K562 (cell line): ENCODE results near the gene MBOAT1. TPM values are rescaled to one million over a fixed set of nuclear protein-coding genes. Genes with fewer than 3 reads are reported as not detected.

Experiments used
- ATAC-seq: fragments of 200-7000 bp; cut with Tn5 transposase; 3 replicates; pipeline ENCODE4 v1.9.1; 2020; ENCODE audit warnings: moderate library complexity
- BruUV-seq: library from RNA; stranded (reverse); fragments of 400-500 nt; replicated peaks from 2 replicates; lab custom pipeline; 2021; lab: Mats Ljungman, UMichigan
- CTCF ChIA-PET: fragments of 300-600 bp; formaldehyde crosslinking; extraction: SDS; loops from one replicate; lab custom pipeline; 2021; ENCODE audit warnings: low intra/inter-chr PET ratio; lab: Yijun Ruan, JAX
- POLR2A ChIA-PET: fragments of 300-600, 350-650 bp; sonication (Branson Sonifier 250); formaldehyde crosslinking; extraction: SDS; loops from one replicate; lab custom pipeline; 2021; ENCODE audit warnings: antibody characterized with exemption, inconsistent platforms; lab: Yijun Ruan, JAX
- DNase-seq, 4 experiments: peaks; one replicate each; pipeline versions ENCODE4 v3.0.0 to v3.0.0-alpha.2; 2011 to 2018; ENCODE audit warnings: low spot score in 3 of 4, mixed read lengths in 3 of 4; ENCODE audit errors: extremely low read depth in 1 of 4
- FAIRE-seq: peaks from 2 replicates; lab custom pipeline; 2011; peaks lifted over from hg19 to GRCh38; lab: Jason Lieb, UNC
- H2AFZ ChIP-seq: 2 replicates; pipeline ENCODE4 v1.6.0; 2011; ENCODE audit warnings: low read depth, low read length, control low read depth, inconsistent platforms
- H3K27ac ChIP-seq: fragments of 200-600 bp; 3 replicates; pipeline ENCODE4 v1.8.0; 2011; ENCODE audit warnings: low read depth, mild to moderate bottlenecking, control low read depth, inconsistent platforms, low read length, moderate library complexity, mixed read lengths; ENCODE audit errors: extremely low read depth
- H3K27me3 ChIP-seq, 2 experiments: fragments of 300-600 bp in 1 of 2; 2 replicates in 1 of 2; 3 replicates in 1 of 2; pipeline versions ENCODE4 v1.6.0 to v1.8.0; 2011; ENCODE audit warnings: inconsistent platforms in 2 of 2, low read length in 2 of 2, mild to moderate bottlenecking in 1 of 2, mixed read lengths in 1 of 2, moderate library complexity in 1 of 2; ENCODE audit not compliant: control insufficient read depth in 2 of 2, insufficient read depth in 2 of 2
- H3K36me3 ChIP-seq: fragments of 300-600 bp; 3 replicates; pipeline ENCODE4 v1.8.0; 2011; ENCODE audit warnings: mild to moderate bottlenecking, low read length, inconsistent platforms; ENCODE audit not compliant: control insufficient read depth, insufficient read depth
- H3K4me1 ChIP-seq, 2 experiments: fragments of 200-600 bp in 1 of 2; replicated peaks in 1 of 2; 2 replicates in 1 of 2; 3 replicates in 1 of 2; pipeline versions ENCODE4 v1.5.1 to v1.8.0; 2011; ENCODE audit warnings: inconsistent platforms in 2 of 2, low read length in 2 of 2, mild to moderate bottlenecking in 1 of 2, mixed read lengths in 1 of 2, moderate library complexity in 1 of 2; ENCODE audit not compliant: control insufficient read depth in 2 of 2, insufficient read depth in 2 of 2
- H3K4me2 ChIP-seq: 2 replicates; pipeline ENCODE4 v1.6.1; 2011; ENCODE audit warnings: low read length, control low read depth, inconsistent platforms, mixed read lengths; ENCODE audit not compliant: insufficient read depth
- H3K4me3 ChIP-seq: fragments of 200-600 bp; sonication (generic), shearing (Covaris generic); 2 replicates; pipeline ENCODE4 v1.5.1; 2016; ENCODE audit warnings: control low read depth, inconsistent platforms
- H3K79me2 ChIP-seq: fragments of 200-600 bp; 3 replicates; pipeline ENCODE4 v1.8.0; 2011; ENCODE audit warnings: low read length, inconsistent platforms; ENCODE audit not compliant: control insufficient read depth, insufficient read depth
- H3K9ac ChIP-seq, 2 experiments: 2 replicates each; pipeline versions ENCODE4 v1.6.0 to v1.6.1; 2011; ENCODE audit warnings: low read depth in 2 of 2, low read length in 2 of 2, control low read depth in 1 of 2, inconsistent platforms in 1 of 2, mild to moderate bottlenecking in 1 of 2, mixed read lengths in 1 of 2; ENCODE audit not compliant: insufficient read depth in 1 of 2
- H3K9me1 ChIP-seq: one replicate; pipeline ENCODE4 v1.6.0; 2011; ENCODE audit warnings: inconsistent platforms, mild to moderate bottlenecking, low read length, moderate library complexity; ENCODE audit not compliant: control insufficient read depth, insufficient read depth
- H3K9me3 ChIP-seq: replicated peaks from 2 replicates; pipeline ENCODE4 v1.5.1; 2011; ENCODE audit warnings: low read depth, low read length, inconsistent platforms; ENCODE audit not compliant: control insufficient read depth, insufficient read depth
- H4K20me1 ChIP-seq: replicated peaks from 2 replicates; pipeline ENCODE4 v1.6.1; 2011; ENCODE audit warnings: low read length, inconsistent platforms, mixed read lengths; ENCODE audit not compliant: control insufficient read depth, insufficient read depth
- ARID1B ChIP-seq: fragments of 450-650 bp; IDR thresholded peaks from 2 replicates; pipeline ENCODE4 v1.6.1; 2016; ENCODE audit warnings: antibody characterized with exemption, mild to moderate bottlenecking, inconsistent platforms
- CHCHD3 ChIP-seq: fragments of 250-450 bp; sonication (Bioruptor Pico); IDR thresholded peaks from 2 replicates; pipeline ENCODE4 v2.1.2; 2022; ENCODE audit warnings: mild to moderate bottlenecking
- DMBX1 ChIP-seq: fragments of 250-450 bp; sonication (Bioruptor Pico); IDR thresholded peaks from 2 replicates; pipeline ENCODE4 v1.8.0; 2022; ENCODE audit warnings: inconsistent platforms, mild to moderate bottlenecking, moderate library complexity, borderline replicate concordance
- DPF2 ChIP-seq: fragments of 450-650 bp; IDR thresholded peaks from 2 replicates; pipeline ENCODE4 v1.6.1; 2016
- FOXK2 ChIP-seq, 2 experiments: fragments of 450-650 bp; IDR thresholded peaks in 1 of 2; conservative IDR thresholded peaks in 1 of 2; 2 replicates each; pipeline ENCODE4 v1.6.1; 2016; ENCODE audit warnings: low read depth in 2 of 2, mild to moderate bottlenecking in 1 of 2
- GATAD2B ChIP-seq: fragments of 450-650 bp; IDR thresholded peaks from 2 replicates; pipeline ENCODE4 v1.6.1; 2017; ENCODE audit warnings: mild to moderate bottlenecking, borderline replicate concordance
- MEF2D ChIP-seq: conservative IDR thresholded peaks from 2 replicates; pipeline ENCODE4 v1.6.1; 2016; ENCODE audit warnings: low read depth, missing genetic modification characterization, missing compliant biosample characterization
- RBM25 ChIP-seq: fragments of 200-400 bp; formaldehyde crosslinking; IDR thresholded peaks from 2 replicates; pipeline ENCODE4 v1.6.1; 2018; ENCODE audit warnings: low read length, low read depth, moderate library complexity; ENCODE audit not compliant: severe bottlenecking
- ZBED1 ChIP-seq: IDR thresholded peaks from 2 replicates; pipeline ENCODE4 v1.6.1; 2014
- ZNF121 ChIP-seq: sonication (generic); formaldehyde crosslinking; conservative IDR thresholded peaks from 2 replicates; pipeline ENCODE4 v1.8.0; 2022; ENCODE audit warnings: missing genetic modification reagents
- ZNF134 ChIP-seq: fragments of 250-450 bp; sonication (Bioruptor Pico); conservative IDR thresholded peaks from 2 replicates; pipeline ENCODE4 v1.4.0; 2020
- ZNF695 ChIP-seq: fragments of 450-650 bp; formaldehyde crosslinking; IDR thresholded peaks from 2 replicates; pipeline ENCODE4 v1.4.0; 2020; ENCODE audit warnings: mild to moderate bottlenecking, moderate library complexity
- WGBS: fragments of 100-300 bp; shearing (Covaris generic); methylation state at CpG from one replicate; pipeline ENCODE4 v1.1.6; 2016; ENCODE audit warnings: low coverage, mixed read lengths; ENCODE audit not compliant: insufficient coverage; ENCODE audit errors: missing lambda C conversion rate; 5-methylcytosine and 5-hydroxymethylcytosine counted together
- in situ Hi-C: fragments of 300-500 bp; cut with MboI; formaldehyde crosslinking; loops from 4 replicates; pipeline ENCODE4 v1.15.0; 2018; ENCODE audit warnings: inconsistent platforms, mixed read lengths
- intact Hi-C: fragments of 100-400 bp; cut with micrococcal nuclease; formaldehyde crosslinking; loops from 2 replicates; pipeline ENCODE4 v1.14.2; 2022
- polyA plus RNA-seq, 8 experiments: library from polyadenylated mRNA; depleted of rRNA in 4 of 8; stranded (reverse) in 5 of 8; unstranded in 3 of 8; fragments of >200 nt; fragmentation: Nextera tagmentation in 2 of 8; fragmentation: Illumina TruSeq in 1 of 8; extraction: Ambion mirVana in 2 of 8; extraction: Trizol in 1 of 8; gene quantifications; 2 replicates each; pipeline versions ENCODE4 v1.2.1 to v1.2.3, GENCODE V29; 2011 to 2014; ENCODE audit warnings: inconsistent platforms in 1 of 8, missing spikeins in 1 of 8
- total RNA-seq, 7 experiments: library from RNA; depleted of rRNA in 6 of 7; stranded (reverse); fragments of >200 nt in 6 of 7; fragmentation: Illumina TruSeq in 2 of 7; extraction: Trizol in 2 of 7; gene quantifications; 2 replicates each; pipeline versions ENCODE4 v1.2.1 to v1.2.3, GENCODE V29; 2011 to 2021; ENCODE audit warnings: low replicate concordance in 1 of 7
- TF ChIP-seq, protein P1 (sequence below): fragments of 250-450 bp; sonication (Bioruptor Pico); IDR thresholded peaks from 2 replicates; pipeline ENCODE4 v1.5.0; 2022; ENCODE audit warnings: mild to moderate bottlenecking
- TF ChIP-seq, protein P2 (sequence below), 2 experiments: IDR thresholded peaks in 1 of 2; conservative IDR thresholded peaks in 1 of 2; 2 replicates each; pipeline ENCODE4 v1.6.1; 2016; ENCODE audit warnings: low read depth in 2 of 2, mild to moderate bottlenecking in 1 of 2, missing compliant biosample characterization in 1 of 2, missing genetic modification characterization in 1 of 2, moderate library complexity in 1 of 2

The MBOAT1 gene
- total and polyA plus RNA-seq, 9 of the 15 experiments (the other 6 are each of a cell fraction or from before 2014, with no cell fraction given): 0.13 to 16.5 (median 10.3) TPM

DNA sequence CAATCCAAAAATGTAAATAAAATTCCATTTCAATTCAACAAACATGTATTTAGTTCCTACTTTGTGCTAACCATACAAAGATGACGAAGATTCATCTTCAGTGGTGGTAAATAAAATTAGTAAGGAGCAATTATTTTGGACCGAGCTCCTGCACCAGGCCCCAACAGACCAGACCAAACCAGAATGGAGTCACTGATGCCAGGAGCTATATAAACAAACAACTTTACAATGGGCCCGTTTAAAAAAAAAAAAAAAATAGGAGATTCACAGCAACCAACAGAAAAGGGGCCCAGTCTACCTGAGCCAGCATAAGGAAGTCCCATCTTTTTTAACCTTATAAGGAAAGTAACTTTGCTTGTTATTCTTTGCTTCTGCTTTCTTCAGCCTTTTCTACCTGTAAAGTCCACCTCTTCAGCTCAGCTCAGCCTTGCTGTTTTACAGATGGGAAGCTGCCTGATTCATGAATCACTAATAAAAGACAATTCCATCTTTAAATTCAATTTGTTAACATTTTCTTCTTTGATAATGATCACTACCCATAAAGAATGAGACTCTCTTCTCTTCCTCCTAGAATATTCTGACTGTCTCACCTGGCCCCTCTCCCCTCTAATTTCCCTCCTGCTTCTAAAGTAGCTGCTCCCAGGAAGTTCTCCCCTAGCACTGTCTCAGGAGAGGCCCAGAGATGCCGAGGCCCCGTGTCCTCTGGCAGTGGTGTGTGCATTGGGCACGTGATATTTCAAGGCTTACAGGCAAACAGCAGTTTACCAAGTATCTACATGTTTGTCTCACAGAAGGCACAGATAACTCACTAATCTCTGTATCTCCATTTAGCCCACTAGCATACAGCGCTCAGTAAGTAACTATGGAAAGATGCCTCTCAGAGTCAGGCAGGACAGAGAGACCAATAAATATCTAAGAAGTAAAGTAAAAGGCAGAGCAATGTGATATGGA is 8.4 kb downstream of the MBOAT1 start (continued):
- TF ChIP-seq, protein P1, sequence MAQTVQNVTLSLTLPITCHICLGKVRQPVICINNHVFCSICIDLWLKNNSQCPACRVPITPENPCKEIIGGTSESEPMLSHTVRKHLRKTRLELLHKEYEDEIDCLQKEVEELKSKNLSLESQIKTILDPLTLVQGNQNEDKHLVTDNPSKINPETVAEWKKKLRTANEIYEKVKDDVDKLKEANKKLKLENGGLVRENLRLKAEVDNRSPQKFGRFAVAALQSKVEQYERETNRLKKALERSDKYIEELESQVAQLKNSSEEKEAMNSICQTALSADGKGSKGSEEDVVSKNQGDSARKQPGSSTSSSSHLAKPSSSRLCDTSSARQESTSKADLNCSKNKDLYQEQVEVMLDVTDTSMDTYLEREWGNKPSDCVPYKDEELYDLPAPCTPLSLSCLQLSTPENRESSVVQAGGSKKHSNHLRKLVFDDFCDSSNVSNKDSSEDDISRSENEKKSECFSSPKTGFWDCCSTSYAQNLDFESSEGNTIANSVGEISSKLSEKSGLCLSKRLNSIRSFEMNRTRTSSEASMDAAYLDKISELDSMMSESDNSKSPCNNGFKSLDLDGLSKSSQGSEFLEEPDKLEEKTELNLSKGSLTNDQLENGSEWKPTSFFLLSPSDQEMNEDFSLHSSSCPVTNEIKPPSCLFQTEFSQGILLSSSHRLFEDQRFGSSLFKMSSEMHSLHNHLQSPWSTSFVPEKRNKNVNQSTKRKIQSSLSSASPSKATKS (CRISPR knock-in tag): no peak
- no peak for TF ChIP-seq ZBED1
- TF ChIP-seq, all 486 proteins: peak for 123

GRCh38 chr6:20202699-20203302 is 9.5 kb downstream of the MBOAT1 start:
- Histone ChIP-seq H3K4me2 (no peak overlapping the region; the same call in 1 of the 2 replicates), H3K79me2 (peaks cover 43% of the 10 kb centered on the region), H3K36me3 (no peaks in the 10 kb centered on the region), H3K9ac (peak overlapping the region in 1 of 2 experiments; percentile 35; a peak in 2 of 4 replicates), H3K27ac (peak overlapping the region; percentile 69; the same call in 1 of the 3 replicates), H3K27me3 (no peaks in the 10 kb centered on the region), H3K9me1 (no peaks in the 10 kb centered on the region), H3K9me3 (no peaks in the 10 kb centered on the region), H2AFZ (no peak overlapping the region), H3K4me3 (no peak overlapping the region), H4K20me1 (no peaks in the 10 kb centered on the region), H3K4me1 (peaks cover 19 to 54% of the 10 kb centered on the region in 2 experiments)
- ChIA-PET CTCF (no interaction called here), POLR2A (interaction anchor here (0.9 to 3.8 kb wide), 4 partner anchors 10 to 17 kb away, joined by 3 to 18 read pairs (median 3); partner anchors contain the start of gene MBOAT1)
- WGBS: 65% methylated on average over 3 of the region's 3 CpGs
- ATAC-seq (no peak), DNase-seq (no peak), FAIRE-seq (no peak)
- in situ Hi-C loops: no loop called here
- intact Hi-C loops: no loop called here
- no TSS peak for BruUV-seq
- TF ChIP-seq ZNF695 (CRISPR knock-in tag) (no peak), MEF2D (tag) (0 out of 2 replicates have a peak, but pooled peaks have one; percentile 31), FOXK2 (conservative IDR thresholded peaks at IDR 0.05 in 1 of 2, IDR thresholded peaks at IDR 0.05 in 1 of 2; ENCODE audit: low read depth in 2 of 2) (peak in 1 of 2 experiments; percentile 32; a peak in 1 of 4 replicates), ARID1B (0 out of 2 replicates have a peak, but pooled peaks have one; percentile 7), ZNF121 (peak; percentile 69), GATAD2B (peak; percentile 34; the same call in 1 of the 2 replicates), RBM25 (peak; percentile 36), ZNF134 (no peak), CHCHD3 (CRISPR knock-in tag) (no peak), DPF2 (0 out of 2 replicates have a peak, but pooled peaks have one; percentile 13), DMBX1 (CRISPR knock-in tag) (peak; percentile 42; the same call in 1 of the 2 replicates)
- TF ChIP-seq, protein P2, sequence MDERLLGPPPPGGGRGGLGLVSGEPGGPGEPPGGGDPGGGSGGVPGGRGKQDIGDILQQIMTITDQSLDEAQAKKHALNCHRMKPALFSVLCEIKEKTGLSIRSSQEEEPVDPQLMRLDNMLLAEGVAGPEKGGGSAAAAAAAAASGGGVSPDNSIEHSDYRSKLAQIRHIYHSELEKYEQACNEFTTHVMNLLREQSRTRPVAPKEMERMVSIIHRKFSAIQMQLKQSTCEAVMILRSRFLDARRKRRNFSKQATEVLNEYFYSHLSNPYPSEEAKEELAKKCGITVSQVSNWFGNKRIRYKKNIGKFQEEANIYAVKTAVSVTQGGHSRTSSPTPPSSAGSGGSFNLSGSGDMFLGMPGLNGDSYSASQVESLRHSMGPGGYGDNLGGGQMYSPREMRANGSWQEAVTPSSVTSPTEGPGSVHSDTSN (CRISPR knock-in tag; IDR thresholded peaks at IDR 0.05; ENCODE audit: low read depth): no peak
- TF ChIP-seq, protein P2 (tag; conservative IDR thresholded peaks at IDR 0.05; ENCODE audit: low read depth): 0 out of 2 replicates have a peak, but pooled peaks have one; percentile 13
